ENCODE results near the gene MYO15B.

Gene MYO15B

DNA sequence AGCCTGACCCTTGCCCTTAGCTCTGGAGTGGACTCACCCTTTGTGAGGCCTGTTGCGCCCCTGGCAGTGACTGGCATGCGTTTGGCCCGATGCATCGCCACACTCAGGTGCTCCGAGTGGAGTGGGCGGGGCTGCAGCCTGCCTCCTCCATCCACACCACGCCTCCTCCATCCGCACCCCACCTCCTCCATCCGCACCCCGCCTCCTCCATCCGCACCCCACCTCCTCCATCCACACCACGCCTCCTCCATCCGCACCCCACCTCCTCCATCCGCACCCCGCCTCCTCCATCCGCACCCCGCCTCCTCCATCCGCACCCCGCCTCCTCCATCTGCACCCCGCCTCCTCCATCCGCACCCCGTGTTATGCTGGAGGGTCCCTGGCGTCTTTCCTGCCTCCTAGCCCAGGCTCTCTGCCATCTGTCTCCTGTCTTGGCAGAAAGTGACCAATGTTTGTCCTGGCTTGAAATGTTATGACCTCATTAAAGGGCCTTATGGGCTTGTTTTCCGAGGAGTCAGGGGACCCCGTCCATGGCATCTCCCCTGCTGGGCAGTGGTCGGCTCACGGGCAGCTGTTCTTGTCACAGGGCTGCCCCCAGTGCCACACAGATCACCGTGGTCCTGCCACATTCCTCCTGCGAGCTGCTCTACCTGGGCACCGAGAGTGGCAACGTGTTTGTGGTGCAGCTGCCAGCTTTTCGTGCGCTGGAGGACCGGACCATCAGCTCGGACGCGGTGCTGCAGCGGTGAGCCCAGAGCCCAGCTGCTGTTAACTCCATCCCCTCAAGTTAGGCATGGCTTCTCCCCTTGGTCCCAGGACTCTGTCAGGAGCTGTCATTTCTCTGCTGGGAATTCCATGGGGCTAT, 28.7 kb upstream of the MYO15B start:
- DNase-seq (ENCODE audit: low spot score), result no peak

DNA sequence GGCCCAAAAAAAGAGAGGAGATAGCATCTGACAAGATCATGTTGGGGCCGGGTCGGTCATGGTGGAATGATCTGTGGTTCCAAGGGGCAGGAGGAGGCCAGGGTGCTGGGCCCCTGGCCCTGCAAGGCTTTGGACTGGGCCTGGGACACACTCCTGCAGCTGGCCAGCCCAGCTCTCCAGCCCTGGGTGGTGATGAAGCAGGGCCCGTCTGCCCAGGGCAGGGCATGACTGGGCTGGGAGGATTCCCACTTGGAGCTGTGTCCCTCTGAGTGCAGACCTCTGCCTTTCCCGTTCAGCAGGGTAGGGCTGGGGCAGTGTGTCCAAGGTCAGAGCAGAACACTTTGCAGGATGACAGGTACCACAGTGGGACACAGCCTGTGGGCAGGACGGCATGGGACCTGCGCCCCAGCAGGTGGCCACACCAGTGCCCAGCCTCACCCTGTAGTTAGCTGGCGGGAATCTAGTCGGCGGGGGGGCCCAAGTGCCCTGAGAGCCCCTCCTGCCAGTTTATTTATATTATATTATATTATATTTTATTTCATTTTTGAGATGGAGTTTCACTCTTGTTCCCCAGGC, 27.6 kb upstream of the MYO15B start:
- no peak for DNase-seq (ENCODE audit: low spot score)

DNA sequence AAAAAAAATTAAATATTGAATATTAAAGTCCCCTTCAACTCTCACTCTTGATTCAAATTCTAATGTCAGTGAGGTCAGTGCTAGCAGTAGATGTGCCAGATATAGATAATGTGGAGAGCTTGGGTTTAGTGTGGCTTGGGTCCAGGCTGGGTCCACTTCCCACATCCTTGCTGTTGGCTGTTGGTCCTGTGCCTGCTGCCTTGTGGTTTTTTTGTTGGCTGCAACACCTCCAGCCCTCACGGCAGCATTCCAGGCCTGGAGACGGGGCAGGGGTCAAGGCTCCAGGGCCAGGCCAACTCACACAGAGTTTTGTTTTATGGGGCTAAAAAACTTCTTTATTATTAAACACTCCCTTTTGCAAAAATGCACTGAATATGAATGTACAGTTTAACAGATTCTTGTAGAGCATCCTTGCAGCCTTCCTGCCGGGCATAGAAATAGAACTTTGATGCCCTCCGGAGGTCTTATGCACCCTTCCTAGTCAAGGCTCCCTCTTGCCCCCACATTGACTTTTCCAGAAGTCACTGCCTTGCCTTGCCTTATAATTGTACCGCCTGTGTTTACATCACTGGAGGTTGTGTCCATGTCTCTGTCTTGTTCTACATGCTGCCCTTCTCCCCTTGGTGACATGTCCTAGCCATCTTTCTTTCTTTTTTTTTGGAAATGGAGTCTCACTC, 25.5 kb upstream of the MYO15B start:
- DNase-seq (ENCODE audit: low spot score), result no peak

DNA sequence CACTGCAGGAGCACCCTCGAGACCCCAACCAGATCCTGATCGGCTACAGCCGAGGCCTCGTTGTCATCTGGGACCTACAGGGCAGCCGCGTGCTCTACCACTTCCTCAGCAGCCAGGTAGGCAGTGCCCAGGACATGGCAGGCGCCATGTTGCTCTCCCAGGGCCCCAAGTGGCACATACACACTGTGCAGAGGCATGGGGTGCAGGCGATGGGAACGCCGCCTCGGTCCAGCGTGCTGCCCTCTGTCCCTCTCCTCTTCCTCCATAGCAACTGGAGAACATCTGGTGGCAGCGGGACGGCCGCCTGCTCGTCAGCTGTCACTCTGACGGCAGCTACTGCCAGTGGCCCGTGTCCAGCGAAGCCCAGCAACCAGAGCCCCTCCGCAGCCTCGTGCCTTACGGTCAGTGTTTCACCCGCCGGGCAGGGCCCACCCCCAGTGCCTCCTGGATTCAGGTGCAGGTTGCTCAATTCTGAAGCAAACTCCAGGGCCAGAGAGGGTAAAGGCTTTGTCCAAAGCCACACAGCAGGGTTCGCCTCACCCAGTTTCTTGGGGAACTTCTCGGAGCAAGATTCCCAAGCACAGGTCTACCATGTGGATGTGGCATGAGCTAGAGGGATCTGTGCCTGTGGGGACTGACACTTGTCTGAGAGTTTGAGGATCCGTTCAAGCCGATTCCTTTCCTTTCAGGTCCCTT, 24.4 kb upstream of the MYO15B start:
- no peak for DNase-seq (ENCODE audit: low spot score)

DNA sequence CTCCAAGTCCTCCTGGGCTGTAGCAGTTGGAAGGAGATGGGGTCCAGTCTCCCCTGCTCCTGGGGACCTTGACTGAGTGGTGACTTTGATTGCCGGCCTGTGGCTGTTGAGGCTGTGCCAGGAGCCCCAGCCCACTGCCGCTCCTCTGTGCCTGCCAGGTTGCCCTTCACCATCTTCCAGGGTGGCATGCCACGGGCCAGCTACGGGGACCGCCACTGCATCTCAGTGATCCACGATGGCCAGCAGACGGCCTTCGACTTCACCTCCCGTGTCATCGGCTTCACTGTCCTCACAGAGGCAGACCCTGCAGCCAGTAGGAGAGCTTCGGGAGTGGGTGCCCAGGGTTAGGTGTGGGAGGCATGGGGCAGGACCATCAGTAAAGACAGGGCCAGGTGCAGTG, 23.4 kb upstream of the MYO15B start:
- DNase-seq (ENCODE audit: low spot score), result no peak

DNA sequence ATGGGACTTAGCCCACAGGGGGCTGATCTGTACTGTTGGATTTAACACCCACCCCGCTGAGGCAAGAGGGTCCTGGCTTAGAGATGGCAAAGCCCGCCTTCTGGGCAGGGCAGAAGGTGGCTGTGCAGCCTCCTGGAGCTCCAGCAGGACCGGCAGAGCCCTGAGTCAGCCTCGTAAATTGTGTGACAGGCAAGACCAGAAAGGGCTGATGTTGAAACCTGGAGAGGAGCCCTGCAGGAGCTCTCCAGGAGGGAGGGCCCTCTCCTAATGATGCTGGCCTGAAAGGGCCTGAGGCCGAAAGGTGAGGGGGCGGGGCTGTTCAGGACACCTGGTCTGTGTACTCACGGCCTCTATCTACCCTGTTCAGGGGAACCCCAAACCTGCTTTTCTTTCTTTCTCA, 22.5 kb upstream of the MYO15B start:
- no peak for DNase-seq (ENCODE audit: low spot score)

DNA sequence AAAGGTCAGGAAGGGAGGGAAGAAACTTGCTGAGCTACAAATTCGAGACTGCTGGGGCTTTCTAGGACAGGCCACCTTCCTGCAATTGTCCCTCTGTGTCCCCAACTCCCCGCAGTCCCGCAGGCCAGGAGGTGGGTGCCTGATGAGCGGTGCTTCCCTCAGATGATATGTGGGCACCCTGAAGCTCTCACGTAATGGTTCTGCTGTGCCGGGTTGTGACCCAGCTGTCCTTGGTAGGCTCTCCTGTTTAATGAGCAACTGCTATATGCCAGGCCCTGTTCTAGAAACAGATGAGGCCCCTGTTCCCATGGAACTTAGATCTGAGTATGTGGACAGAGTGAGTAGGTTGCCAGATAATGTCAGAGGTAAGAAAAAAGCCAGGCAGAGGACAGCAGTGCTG, 22.0 kb upstream of the MYO15B start:
- DNase-seq (ENCODE audit: low spot score), result no peak

DNA sequence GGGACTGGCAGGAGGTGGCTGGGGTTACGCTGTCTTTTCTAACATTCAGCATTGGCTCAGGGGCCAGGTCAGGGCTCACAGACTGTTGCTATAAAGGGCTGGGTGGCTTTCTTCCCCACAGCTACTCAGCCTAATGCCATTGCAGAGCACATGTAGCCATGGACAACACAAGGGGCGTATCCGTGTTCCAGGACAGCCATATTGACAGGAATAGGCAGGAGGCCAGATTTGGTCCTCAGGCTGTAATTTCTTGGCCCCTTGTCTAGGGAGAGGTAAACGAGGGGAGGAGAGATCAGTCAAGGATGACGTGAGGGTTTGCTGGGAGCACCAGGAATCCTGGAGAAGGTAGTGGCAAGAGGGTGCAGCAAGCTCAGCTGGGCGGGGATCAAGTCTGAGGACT, 21.2 kb upstream of the MYO15B start:
- no peak for DNase-seq (ENCODE audit: low spot score)

DNA sequence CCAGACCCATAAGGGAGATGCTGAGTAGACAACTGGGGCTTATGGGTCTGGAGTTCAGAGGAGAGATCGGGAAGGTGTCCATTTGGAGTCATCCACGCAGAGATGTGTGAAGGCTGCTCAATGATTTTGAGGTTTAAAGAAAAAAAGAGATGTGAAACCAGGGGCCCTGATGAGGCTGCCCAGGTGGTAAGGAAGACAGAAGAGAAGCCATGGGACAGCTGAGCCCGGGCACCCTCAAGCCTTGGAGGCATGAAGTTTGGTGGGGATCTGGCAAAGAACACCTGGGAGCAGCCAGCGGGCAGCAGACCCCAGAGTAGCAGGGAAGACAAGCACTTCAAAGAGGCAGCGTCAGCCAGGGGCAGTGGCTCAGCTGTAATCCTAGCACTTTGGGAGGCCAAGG, 20.8 kb upstream of the MYO15B start:
- no peak for DNase-seq (ENCODE audit: low spot score)

DNA sequence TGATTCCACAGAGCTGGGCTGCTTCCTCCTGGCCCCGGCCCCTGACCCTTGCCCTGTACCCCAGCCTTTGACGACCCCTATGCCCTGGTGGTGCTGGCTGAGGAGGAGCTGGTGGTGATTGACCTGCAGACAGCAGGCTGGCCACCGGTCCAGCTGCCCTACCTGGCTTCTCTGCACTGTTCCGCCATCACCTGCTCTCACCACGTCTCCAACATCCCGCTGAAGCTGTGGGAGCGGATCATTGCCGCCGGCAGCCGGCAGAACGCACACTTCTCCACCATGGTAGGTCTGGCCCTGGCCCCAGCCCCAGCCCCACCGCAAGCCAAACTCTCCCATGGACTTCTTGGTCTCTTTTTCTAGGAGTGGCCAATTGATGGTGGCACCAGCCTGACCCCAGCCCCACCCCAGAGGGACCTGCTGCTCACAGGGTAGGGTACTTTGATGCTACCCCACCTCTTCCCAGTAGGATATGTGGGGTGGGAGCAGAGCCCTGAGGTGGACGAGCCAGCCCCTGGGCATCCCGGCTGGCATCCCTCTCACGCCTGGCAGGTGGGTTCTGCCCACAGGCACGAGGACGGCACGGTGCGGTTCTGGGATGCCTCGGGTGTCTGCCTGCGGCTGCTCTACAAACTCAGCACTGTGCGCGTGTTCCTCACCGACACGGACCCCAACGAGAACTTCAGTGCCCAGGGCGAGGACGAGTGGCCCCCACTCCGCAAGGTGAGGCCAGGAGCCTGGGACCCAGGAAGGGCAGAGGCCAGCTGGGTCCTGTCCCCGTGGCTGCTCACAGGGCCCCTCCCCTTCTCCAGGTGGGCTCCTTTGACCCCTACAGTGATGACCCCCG, 19.0 kb upstream of the MYO15B start:
- DNase-seq (ENCODE audit: low spot score), result no peak

DNA sequence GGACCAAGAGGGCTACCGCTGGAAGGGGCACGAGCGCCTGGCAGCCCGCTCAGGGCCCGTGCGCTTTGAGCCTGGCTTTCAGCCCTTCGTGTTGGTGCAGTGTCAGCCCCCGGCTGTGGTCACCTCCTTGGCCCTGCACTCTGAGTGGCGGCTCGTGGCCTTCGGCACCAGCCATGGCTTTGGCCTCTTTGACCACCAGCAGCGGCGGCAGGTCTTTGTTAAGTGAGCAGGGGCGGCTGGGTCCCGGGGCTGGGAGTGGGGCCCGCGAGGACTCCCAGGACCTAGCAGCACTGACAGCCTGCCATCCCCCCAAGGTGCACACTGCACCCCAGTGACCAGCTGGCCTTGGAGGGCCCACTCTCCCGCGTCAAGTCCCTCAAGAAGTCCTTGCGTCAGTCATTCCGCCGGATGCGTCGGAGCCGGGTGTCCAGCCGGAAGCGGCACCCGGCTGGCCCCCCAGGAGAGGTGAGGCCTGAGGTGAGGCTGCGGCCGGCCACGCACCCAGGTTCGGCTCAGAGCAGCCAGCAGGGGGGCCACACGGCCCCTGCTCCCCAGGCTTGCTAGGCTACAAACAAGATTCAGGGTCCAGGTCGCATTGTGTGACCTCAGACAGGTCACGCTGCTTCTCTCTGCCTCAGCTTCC, 17.4 kb upstream of the MYO15B start:
- DNase-seq (ENCODE audit: low spot score), result no peak

DNA sequence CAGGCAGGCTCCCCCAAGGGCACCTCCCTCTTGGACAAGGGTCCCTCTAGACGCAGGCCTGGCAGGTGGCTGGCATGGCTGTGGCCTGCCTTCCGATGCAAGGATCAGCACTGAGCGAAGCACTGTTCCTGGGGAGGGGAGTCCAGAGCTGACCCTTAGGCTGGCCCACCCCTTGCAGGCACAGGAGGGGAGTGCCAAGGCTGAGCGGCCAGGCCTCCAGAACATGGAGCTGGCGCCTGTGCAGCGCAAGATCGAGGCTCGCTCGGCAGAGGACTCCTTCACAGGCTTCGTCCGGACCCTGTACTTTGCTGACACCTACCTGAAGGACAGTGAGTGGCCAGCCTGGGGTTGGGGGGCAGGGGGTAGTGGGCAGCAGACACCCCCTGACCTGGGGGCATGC, 16.8 kb upstream of the MYO15B start:
- no peak for DNase-seq (ENCODE audit: low spot score)

DNA sequence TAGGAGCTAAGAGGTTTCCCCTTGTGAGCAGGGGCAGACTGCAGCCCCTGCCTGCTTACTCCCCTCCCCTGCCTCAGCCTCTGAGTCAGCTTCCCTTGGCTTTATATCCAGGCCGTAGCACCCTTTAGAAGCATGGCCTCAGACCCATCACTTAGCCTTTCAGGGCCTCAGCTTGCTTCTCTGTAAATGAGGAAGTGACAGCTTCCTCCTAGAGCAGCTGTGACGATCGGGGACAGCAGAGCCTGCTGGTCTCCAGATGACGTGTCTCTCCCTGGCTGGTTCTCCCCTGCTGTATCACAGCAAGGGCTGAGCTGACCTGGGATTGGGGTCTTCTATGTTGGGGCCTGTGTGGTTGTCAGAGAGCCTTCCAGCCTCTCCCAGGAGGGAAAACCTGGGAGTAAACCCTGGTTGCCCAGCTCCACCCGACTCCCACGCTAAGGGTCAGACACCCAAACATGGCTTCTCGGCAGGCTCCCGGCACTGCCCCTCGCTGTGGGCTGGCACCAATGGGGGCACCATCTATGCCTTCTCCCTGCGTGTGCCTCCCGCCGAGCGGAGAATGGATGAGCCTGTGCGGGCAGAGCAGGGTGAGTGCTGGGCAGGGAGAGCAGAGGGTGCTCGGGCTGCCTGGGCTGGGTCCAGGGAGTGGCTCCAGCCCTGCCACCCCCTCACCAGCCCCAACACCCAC, 16.3 kb upstream of the MYO15B start:
- no peak for DNase-seq (ENCODE audit: low spot score)

DNA sequence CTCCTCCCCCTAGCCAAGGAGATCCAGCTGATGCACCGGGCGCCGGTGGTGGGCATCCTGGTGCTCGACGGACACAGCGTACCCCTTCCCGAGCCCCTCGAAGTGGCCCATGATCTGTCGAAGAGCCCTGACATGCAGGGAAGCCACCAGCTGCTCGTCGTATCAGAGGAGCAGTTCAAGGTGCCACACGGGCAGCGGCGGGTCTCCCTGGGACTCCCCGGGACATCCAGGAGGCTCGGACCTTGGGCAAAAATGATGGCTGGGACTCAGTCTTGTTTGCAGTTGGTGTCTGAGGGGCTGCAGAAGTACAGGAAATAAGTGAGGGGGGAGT, 15.8 kb upstream of the MYO15B start:
- DNase-seq (ENCODE audit: low spot score), result no peak

DNA sequence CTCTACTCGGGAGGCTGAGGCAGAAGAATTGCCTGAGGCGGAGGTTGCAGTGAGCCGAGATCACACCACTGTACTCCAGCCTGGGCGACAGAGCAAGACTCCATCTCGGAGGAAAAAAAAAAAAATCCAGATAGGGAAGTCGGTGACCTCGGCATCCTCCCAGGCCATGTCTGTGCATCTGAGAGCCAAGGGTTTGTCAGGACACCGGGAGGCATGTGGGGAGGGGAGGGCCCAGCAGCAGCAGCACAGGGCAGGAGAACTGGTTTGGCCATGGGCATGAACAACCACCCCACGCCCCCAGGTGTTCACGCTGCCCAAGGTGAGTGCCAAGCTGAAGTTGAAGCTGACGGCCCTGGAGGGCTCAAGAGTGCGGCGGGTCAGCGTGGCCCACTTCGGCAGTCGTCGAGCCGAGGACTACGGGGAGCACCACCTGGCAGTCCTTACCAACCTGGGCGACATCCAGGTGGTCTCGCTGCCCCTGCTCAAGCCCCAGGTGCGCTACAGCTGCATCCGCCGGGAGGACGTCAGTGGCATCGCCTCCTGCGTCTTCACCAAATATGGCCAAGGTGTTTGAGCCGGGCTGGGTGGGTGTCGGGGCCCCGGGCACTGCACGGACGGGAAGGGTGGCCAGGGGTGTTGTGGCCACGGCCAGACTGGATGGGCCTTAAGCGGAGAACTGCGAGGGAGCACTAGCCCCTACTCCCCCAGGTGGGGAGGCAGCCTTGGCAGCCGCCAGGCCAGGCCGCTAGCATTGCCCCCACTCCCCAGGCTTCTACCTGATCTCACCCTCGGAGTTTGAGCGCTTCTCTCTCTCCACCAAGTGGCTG, 14.7 kb upstream of the MYO15B start:
- DNase-seq (ENCODE audit: low spot score), result no peak

DNA sequence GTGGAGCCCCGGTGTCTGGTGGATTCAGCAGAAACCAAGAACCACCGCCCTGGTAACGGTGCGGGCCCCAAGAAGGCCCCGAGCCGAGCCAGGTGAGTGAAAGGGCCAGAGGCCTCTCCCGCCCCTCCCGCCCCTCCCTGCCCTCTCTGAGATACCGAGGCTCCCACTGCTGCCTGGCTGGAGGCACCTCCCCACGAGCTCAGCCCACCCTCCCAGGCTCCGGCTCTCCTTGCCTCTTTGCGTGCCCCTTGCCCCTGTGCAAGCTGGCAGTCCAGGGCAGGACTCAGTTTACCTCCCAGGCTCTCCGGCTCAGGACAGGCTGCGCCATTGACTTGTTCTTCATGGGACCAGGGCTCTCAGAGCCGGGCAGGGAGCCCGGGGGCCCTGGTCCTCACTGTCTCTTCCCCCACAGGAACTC, 14.1 kb upstream of the MYO15B start:
- no peak for DNase-seq (ENCODE audit: low spot score)

DNA sequence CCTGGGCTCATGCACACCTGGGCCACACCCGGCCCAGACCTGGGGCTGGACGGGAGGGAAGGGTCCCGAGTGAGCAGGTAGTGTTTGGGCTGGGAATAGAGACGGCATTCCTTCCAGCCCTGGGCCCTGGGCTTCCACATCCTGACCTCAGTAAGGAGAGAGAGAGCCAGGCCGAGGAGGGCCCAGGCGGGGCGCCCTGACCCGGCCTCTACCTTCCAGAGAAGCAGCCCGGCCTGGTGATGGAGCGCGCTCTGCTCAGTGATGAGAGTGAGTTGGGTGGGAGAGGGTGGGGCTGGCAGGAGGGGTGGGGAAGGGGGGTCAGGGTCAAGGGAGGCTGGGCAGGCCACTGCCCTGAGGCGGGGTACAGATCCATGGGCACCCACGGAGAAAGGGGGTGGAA, 13.6 kb upstream of the MYO15B start:
- DNase-seq (ENCODE audit: low spot score), result no peak

DNA sequence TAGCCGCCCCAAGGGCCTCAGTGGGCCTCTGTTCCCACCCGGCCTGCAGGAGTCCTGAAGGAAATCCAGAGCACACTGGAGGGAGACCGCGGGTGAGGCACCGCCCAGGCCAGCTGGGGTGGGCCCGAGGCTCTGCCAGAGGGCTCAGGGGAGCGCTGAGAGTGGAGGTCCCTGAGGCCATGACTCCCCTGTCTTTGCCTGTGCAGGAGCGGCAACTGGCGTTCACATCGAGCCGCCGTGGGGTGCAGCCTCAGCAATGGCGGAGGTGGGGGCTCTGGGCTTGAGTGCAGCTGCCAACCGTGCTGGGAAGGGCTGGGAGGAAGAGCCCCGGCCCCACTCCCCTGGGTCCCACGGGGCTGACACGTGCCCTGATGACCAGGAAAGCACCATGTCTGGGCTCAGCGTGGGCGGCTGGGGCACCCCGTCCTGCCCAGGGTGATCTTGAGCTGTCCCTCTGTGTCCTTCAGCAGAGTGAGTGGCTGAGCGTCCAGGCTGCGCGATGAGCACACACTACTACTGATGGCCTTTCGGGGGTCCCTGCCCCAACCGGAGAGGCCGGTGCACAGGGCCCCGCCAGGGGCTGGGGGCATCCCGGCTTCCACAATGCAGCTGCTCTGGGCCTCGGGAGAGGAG, 13.1 kb upstream of the MYO15B start:
- DNase-seq (ENCODE audit: low spot score), result no peak

DNA sequence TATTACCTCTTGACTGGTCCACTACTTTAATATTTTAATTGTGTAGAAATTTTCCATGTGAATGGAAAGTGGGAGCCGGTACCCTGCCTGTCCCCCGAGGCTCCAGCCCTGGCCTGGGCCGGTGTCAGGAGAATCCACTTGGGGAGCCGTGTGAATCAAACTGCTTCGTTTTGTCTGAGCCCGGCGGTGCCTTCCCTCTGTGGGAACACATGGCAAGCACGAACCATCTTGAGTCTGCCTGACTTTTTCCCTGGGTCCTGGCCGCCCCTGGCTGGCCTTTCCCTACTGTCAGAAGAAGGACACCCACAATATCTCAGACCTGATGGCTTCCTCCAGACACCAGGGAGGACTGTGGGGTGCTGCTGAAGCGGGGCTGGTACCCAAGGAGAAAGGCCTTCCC, 12.4 kb upstream of the MYO15B start:
- no peak for DNase-seq (ENCODE audit: low spot score)

DNA sequence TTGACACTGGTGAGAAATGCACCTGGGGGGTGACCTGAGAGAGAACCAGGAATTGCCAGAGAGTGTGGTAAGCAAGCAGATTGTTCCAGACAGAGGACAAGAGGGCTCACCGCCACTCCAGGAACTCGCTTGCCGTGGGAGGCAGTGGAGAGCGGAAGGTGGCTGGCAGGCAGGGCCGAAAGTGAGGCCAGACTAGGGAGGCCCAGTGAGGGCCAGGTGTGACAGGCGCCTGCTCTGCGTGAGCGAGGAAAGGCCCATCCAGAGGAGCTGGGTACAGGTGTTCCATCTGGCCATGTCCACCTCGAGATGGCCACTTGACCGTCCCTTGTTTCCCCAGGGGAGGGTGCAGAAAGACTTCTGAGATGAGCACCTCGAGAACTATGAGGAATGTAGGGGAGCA, 11.9 kb upstream of the MYO15B start:
- no peak for DNase-seq (ENCODE audit: low spot score)
